Measurements from ENCODE around the gene TOPBP1. TPM values are rescaled to one million over a fixed set of nuclear protein-coding genes. Genes with fewer than 3 reads are reported as not detected.

TOPBP1 gene
- total and polyA plus RNA-seq, 2 donors (not counting 3 experiments of a cell fraction or from before 2014, with no cell fraction given): 23.3 to 42.2 TPM

GRCh38 chr3:133695560-133696171 lies 33.9 kb upstream of the TOPBP1 start:
- Histone ChIP-seq H3K79me2 (ENCODE audit: control insufficient read depth, insufficient read depth, low read length) (no peaks in the 10 kb centered on the region), H3K9me1 (replicated peaks; ENCODE audit: control insufficient read depth, extremely low read depth, insufficient read depth, low read length) (no peaks in the 10 kb centered on the region), H2AFZ (ENCODE audit: low read depth, low read length) (no peak overlapping the region), H3K9ac (replicated peaks; ENCODE audit: extremely low read depth, insufficient read depth, low read length) (no peak overlapping the region), H3K36me3 (ENCODE audit: control insufficient read depth in 2 of 2, extremely low read depth in 1 of 2, insufficient read depth in 2 of 2, low read length in 2 of 2) (no peaks in the 10 kb centered on the region), H4K20me1 (replicated peaks; ENCODE audit: control insufficient read depth, extremely low read depth, insufficient read depth, low read length) (no peaks in the 10 kb centered on the region), H3K4me2 (ENCODE audit: insufficient read depth, low read length) (no peak overlapping the region), H3K27ac (ENCODE audit: insufficient read depth, low read depth, low read length) (no peak overlapping the region), H3K4me3 (replicated peaks in 1 of 3; ENCODE audit: insufficient read depth in 1 of 3, low read depth in 1 of 3, low read length in 3 of 3) (no peak overlapping the region), H3K27me3 (ENCODE audit: control insufficient read depth in 2 of 2, insufficient read depth in 2 of 2, low read length in 2 of 2) (peaks cover 2% of the 10 kb centered on the region in 2 experiments), H3K9me3 (replicated peaks; ENCODE audit: control insufficient read depth, insufficient read depth, low read length) (no peaks in the 10 kb centered on the region), H3K4me1 (ENCODE audit: control insufficient read depth, extremely low read depth, insufficient read depth, low read length) (no peaks in the 10 kb centered on the region)
- BruUV-seq (replicated peaks): no TSS peak
- ChIA-PET CTCF (no interaction called here), POLR2A (no interaction called here)
- dilution Hi-C loops (cut with MboI; ENCODE audit: extremely low pct_ligation_motif_present, low sequenced_read_pairs): no loop called here
- intact Hi-C loops (cut with micrococcal nuclease): no loop called here
- DNase-seq (ENCODE audit: low read depth, low spot score) (no peak), FAIRE-seq (no peak)
- TF ChIP-seq EZH2 (IDR thresholded peaks at IDR 0.05; ENCODE audit: borderline replicate concordance, low read depth, low read length, severe bottlenecking) (no peak), GATA2 (IDR thresholded peaks at IDR 0.05; ENCODE audit: insufficient read depth, insufficient read length, low read depth, low read length) (no peak), FOS (IDR thresholded peaks at IDR 0.05; ENCODE audit: borderline replicate concordance, insufficient read depth, low read length) (no peak), JUN (IDR thresholded peaks at IDR 0.05; ENCODE audit: borderline replicate concordance, insufficient read depth, insufficient read length, low read depth) (no peak), MYC (IDR thresholded peaks at IDR 0.05; ENCODE audit: low read depth, low read length) (no peak), MAX (IDR thresholded peaks at IDR 0.05; ENCODE audit: insufficient read depth, insufficient read length) (no peak), POLR2A (IDR thresholded peaks at IDR 0.05; ENCODE audit: low read depth, low read length) (no peak), CTCF (IDR thresholded peaks at IDR 0.05; ENCODE audit: extremely low read depth in 1 of 2, insufficient read depth in 1 of 2, low read depth in 1 of 2, low read length in 2 of 2) (no peak), POLR2AphosphoS5 (IDR thresholded peaks at IDR 0.05; ENCODE audit: insufficient read depth, low read depth, low read length) (no peak)
